ENCODE results near the gene NEDD4L. TPM values are rescaled to one million over a fixed set of nuclear protein-coding genes. Genes with fewer than 3 reads are reported as not detected.

The NEDD4L gene
- total RNA-seq, 1 donor: 31.5 TPM

- DNase-seq (ENCODE audit: low read depth): no peak
- TF ChIP-seq CTCF (IDR thresholded peaks at IDR 0.05; ENCODE audit: insufficient read depth, low read depth, low read length): no peak
- no peak overlapping the region for H3K4me3 ChIP-seq (ENCODE audit: low read depth, low read length)
Observed at GRCh38 chr18:58026395-58026794, 17.6 kb upstream of the NEDD4L start.

DNA sequence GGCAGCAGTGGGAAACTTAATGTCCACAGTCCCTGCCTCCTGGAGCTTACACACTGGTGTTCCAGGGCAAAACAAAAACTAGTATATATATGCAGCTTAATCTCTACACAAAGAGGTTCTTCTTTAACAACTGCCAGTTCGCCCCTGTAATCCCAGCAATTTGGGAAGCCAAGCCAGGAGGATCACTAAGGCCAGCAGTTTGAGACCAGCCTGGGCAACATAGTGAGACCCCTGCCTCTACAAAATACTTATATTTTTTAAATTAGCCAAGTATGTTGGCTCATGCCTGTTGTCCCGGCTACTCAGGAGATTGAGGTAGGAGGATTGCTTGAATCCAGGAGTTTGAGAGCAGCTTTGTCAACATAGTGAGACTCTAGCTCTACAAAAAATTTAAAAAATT, 17.2 kb upstream of the NEDD4L start:
- H3K4me3 ChIP-seq (ENCODE audit: low read depth, low read length): no peak overlapping the region
- TF ChIP-seq CTCF (IDR thresholded peaks at IDR 0.05; ENCODE audit: insufficient read depth, low read depth, low read length): no peak
- no peak for DNase-seq (ENCODE audit: low read depth)

GRCh38 chr18:58027341-58027740, 16.7 kb upstream of the NEDD4L start:
- no peak overlapping the region for H3K4me3 ChIP-seq (ENCODE audit: low read depth, low read length)
- no peak for DNase-seq (ENCODE audit: low read depth)
- no peak for TF ChIP-seq CTCF (IDR thresholded peaks at IDR 0.05; ENCODE audit: insufficient read depth, low read depth, low read length)

DNA sequence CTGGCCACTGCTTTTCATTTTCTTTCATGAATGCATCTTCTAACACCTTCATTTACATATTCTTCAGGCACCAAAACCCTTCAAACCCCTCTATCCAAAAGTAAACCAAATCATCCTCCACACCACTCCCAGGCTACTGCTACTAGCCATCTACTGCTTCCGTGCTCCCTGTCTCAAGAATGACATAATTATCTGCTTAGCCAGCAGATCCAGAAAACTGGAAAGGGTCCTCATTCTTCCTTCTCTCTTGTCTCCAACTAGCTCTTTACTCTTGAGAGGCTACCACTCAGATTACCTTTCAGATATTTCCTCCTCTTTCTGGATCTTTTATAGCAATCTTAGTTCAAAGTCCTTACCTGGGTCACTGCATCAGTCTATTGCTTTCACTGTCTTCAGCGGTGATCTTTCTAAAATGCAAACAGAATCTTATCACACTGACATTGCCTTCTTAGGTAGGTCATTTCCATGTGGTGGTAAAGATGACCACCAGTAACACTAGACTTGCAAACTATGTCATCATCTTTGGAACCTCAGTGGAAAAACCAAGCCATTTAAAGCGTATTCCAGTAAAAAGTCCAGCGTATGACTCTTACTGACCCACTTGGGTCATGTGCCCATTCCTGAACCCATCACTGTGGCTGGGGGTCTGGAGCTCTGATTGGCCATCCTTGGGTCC, 15.8 kb upstream of the NEDD4L start:
- H3K4me3 ChIP-seq (ENCODE audit: low read depth, low read length): no peak overlapping the region
- DNase-seq (ENCODE audit: low read depth): no peak
- TF ChIP-seq CTCF (IDR thresholded peaks at IDR 0.05; ENCODE audit: insufficient read depth, low read depth, low read length): no peak

DNA sequence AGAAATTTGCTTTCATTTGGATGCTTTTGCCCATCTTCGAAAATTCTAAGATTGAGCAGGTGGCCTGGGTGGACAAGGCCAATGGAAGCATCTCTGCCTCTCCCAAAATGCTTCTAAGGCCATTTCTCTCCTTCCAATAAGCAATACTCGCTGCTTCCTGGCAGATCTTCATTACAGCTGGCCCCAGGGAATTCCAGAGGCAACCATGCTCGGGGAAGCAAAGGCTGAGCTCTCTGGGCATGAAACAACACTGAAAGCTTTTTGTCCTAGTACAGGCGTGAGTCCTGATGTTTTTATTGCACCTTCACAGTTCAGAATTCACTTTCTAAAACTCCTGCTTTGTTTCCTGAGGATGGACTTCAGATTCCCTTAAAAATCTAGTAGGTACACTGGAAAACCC, 11.8 kb upstream of the NEDD4L start:
- DNase-seq (ENCODE audit: low read depth): no peak
- H3K4me3 ChIP-seq (ENCODE audit: low read depth, low read length): no peak overlapping the region
- no peak for TF ChIP-seq CTCF (IDR thresholded peaks at IDR 0.05; ENCODE audit: insufficient read depth, low read depth, low read length)

DNA sequence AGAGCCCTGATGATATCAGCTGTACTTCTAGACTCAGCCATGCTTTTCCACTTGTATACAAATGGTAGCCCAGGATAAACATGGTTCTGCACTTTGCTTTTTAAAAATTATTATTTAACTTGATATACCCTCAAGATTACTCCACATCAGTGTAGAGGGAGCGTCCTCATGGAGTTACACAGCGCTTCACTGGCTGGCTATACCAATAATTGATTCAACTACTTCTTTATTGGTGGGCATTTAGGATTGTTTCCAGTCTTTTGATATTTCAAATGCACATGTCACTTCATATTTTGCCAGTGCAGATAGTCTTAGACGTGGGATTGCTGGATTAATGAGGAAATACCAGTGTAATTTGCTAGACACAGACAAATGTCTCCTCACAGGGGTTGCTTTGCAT, 10.8 kb upstream of the NEDD4L start:
- no peak overlapping the region for H3K4me3 ChIP-seq (ENCODE audit: low read depth, low read length)
- no peak for TF ChIP-seq CTCF (IDR thresholded peaks at IDR 0.05; ENCODE audit: insufficient read depth, low read depth, low read length)
- DNase-seq (ENCODE audit: low read depth): no peak

- no peak for TF ChIP-seq CTCF (IDR thresholded peaks at IDR 0.05; ENCODE audit: insufficient read depth, low read depth, low read length)
- DNase-seq (ENCODE audit: low read depth): no peak
- H3K4me3 ChIP-seq (ENCODE audit: low read depth, low read length): no peak overlapping the region
Observed at GRCh38 chr18:58034370-58034769, 9.7 kb upstream of the NEDD4L start.

Measured in fibroblast of villous mesenchyme (primary cell).